ENCODE results near the gene PRX. TPM values are rescaled to one million over a fixed set of nuclear protein-coding genes. Genes with fewer than 3 reads are reported as not detected.
A peak's percentile ranks its signal among the peaks of the same experiment; 100 is the strongest.
"Not testable (repeated sequence)": the region's sequence is repeated elsewhere in the genome, so short reads cannot be mapped to it uniquely, and the experiment has no call there.

PRX gene
- polyA plus RNA-seq, 3 donors: 0.13 to 0.76 TPM; not detected in 1

DNA sequence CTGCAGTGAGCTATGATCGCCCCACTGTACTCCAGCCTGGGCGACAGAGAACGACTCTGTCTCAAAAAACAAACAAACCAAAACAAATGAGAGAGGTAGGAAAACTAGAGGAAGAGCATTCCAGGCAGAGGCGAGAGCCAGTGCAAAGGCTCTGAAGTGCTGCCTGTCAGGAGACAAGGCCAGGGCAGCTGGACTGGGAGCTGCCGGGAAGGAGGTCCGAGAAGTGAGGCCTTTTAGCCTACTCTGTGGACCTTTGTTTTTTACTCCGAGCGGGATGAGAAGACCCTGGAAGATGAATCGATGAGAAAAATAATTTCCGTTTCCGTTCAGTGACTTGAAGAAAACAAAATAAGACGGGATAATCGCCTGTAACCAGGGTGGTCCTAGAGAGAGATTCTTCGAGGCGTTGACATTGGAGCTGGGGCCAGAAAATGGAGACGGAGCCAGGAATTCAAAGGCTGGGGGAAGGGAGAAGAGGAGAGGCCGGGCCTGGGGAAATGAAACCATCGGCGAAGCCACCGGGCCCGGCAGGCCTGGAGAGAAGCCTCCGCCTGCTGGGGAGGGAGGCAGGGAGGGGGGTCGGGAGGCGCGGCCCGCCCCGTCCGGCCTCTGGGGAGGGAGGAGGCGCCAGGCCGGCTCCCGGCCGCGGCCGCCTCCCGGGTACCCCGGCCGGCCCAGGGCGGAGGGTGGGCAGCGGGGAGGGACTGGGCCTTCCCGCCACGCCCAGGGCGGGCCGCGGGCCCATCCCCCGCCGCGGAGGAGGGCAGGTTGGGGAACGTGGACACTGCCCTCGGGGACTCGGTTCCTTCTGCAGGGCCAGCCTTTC is 20.4 kb upstream of the PRX start:
- Histone ChIP-seq H3K4me1 (ENCODE audit: control insufficient read depth in 1 of 2, insufficient read depth in 2 of 2, low read length in 2 of 2) (peaks cover 42 to 43% of the 10 kb centered on the region in 2 donors), H4K20me1 (ENCODE audit: insufficient read depth, low read length) (no peaks in the 10 kb centered on the region), H3K9ac (ENCODE audit: insufficient read depth, low read length, poor library complexity, severe bottlenecking) (peak overlapping the region; percentile 75), H3K27ac (ENCODE audit: low read depth in 1 of 2, low read length in 2 of 2) (peak overlapping the region; percentile 86 to 91), H3K27me3 (ENCODE audit: control insufficient read depth in 2 of 2, insufficient read depth in 2 of 2, low read length in 2 of 2) (no peaks in the 10 kb centered on the region), H3K4me2 (replicated peaks; ENCODE audit: extremely low read depth, low read length, poor library complexity, severe bottlenecking) (peak overlapping the region; percentile 79), H2AFZ (ENCODE audit: insufficient read depth, low read depth, low read length, poor library complexity, severe bottlenecking) (peak overlapping the region; percentile 88), H3K36me3 (replicated peaks in 1 of 2; ENCODE audit: control insufficient read depth in 1 of 2, insufficient read depth in 2 of 2, low read length in 2 of 2) (no peaks in the 10 kb centered on the region), H3K4me3 (replicated peaks in 1 of 3; ENCODE audit: low read depth in 2 of 3, low read length in 3 of 3) (peak overlapping the region; percentile 33 to 80 (median 60)), H3K79me2 (ENCODE audit: insufficient read depth, low read length) (peaks cover 8% of the 10 kb centered on the region), H3K9me3 (replicated peaks in 1 of 2; ENCODE audit: control insufficient read depth in 1 of 2, insufficient read depth in 1 of 2, low read length in 2 of 2) (no peaks in the 10 kb centered on the region)
- under 1% methylated on average over 47 of the region's 50 CpGs for WGBS (ENCODE audit: insufficient coverage)
- TF ChIP-seq, protein P1, sequence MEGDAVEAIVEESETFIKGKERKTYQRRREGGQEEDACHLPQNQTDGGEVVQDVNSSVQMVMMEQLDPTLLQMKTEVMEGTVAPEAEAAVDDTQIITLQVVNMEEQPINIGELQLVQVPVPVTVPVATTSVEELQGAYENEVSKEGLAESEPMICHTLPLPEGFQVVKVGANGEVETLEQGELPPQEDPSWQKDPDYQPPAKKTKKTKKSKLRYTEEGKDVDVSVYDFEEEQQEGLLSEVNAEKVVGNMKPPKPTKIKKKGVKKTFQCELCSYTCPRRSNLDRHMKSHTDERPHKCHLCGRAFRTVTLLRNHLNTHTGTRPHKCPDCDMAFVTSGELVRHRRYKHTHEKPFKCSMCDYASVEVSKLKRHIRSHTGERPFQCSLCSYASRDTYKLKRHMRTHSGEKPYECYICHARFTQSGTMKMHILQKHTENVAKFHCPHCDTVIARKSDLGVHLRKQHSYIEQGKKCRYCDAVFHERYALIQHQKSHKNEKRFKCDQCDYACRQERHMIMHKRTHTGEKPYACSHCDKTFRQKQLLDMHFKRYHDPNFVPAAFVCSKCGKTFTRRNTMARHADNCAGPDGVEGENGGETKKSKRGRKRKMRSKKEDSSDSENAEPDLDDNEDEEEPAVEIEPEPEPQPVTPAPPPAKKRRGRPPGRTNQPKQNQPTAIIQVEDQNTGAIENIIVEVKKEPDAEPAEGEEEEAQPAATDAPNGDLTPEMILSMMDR (IDR thresholded peaks at IDR 0.05): no peak
- peaks cover 2 to 4% of the 10 kb centered on the region in 2 donors for H3K36me3 Mint-ChIP-seq
- peaks cover 0 to 2% (median 0%) of the 10 kb centered on the region in 7 donors for H3K9me3 Mint-ChIP-seq
- peaks cover 37% of the 10 kb centered on the region for H3K4me1 Mint-ChIP-seq
- peak overlapping the region; percentile 86 to 97 for H3K4me3 Mint-ChIP-seq
- intact Hi-C loops (cut with micrococcal nuclease): no loop called here
- H3K27me3 Mint-ChIP-seq (ENCODE audit: low read depth in 3 of 3): peaks cover 0 to 1% (median 0%) of the 10 kb centered on the region in 3 donors
- peak overlapping the region; percentile 98 to 100 (median 99) for H3K27ac Mint-ChIP-seq
- DNase-seq: peak; percentile 82 to 87 (median 87)

DNA sequence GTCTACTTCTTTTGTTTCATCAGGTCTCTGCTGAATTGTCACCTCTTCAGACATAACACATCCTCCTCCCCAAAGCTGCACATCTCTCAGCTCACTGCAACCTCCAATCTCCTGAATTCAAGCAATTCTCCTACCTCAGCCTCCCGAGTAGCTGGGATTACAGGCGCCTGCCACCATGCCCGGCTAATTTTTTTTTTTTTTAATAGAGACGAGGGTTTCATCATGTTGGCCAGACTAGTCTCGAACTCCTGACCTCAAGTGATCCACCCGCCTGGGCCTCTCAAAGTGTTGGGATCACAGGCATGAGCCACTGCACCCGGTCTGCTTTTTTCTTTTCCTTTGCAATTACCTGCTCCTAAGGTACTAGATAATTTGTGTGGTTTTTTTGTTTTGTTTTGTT is 19.6 kb upstream of the PRX start:
- Mint-ChIP-seq H3K27ac (peak overlapping the region; percentile 98 to 100 (median 99)), H3K4me1 (peaks cover 39% of the 10 kb centered on the region), H3K4me3 (peak overlapping the region; percentile 86 to 97)
- H2AFZ ChIP-seq (ENCODE audit: insufficient read depth, low read depth, low read length, poor library complexity, severe bottlenecking): peak overlapping the region; percentile 88
- H3K9ac ChIP-seq (ENCODE audit: insufficient read depth, low read length, poor library complexity, severe bottlenecking): peak overlapping the region; percentile 75
- H3K36me3 Mint-ChIP-seq; DNase-seq; H3K79me2 ChIP-seq (ENCODE audit: insufficient read depth, low read length); H3K27me3 Mint-ChIP-seq (ENCODE audit: low read depth in 3 of 3); H3K9me3 ChIP-seq (replicated peaks in 1 of 2; ENCODE audit: control insufficient read depth in 1 of 2, insufficient read depth in 1 of 2, low read length in 2 of 2); intact Hi-C loops (cut with micrococcal nuclease); H3K36me3 ChIP-seq (replicated peaks in 1 of 2; ENCODE audit: control insufficient read depth in 1 of 2, insufficient read depth in 2 of 2, low read length in 2 of 2); H3K9me3 Mint-ChIP-seq; H4K20me1 ChIP-seq (ENCODE audit: insufficient read depth, low read length); H3K27me3 ChIP-seq (ENCODE audit: control insufficient read depth in 2 of 2, insufficient read depth in 2 of 2, low read length in 2 of 2): not testable (repeated sequence)
- peak overlapping the region; percentile 79 for H3K4me2 ChIP-seq (replicated peaks; ENCODE audit: extremely low read depth, low read length, poor library complexity, severe bottlenecking)
- H3K4me3 ChIP-seq (replicated peaks in 1 of 3; ENCODE audit: low read depth in 2 of 3, low read length in 3 of 3): peak overlapping the region in 2 of 3 experiments; percentile 27 to 80
- 56% methylated on average over 3 of the region's 7 CpGs for WGBS (ENCODE audit: insufficient coverage)
- H3K27ac ChIP-seq (ENCODE audit: low read depth in 1 of 2, low read length in 2 of 2): peak overlapping the region; percentile 86 to 91
- peaks cover 42 to 43% of the 10 kb centered on the region in 2 donors for H3K4me1 ChIP-seq (ENCODE audit: control insufficient read depth in 1 of 2, insufficient read depth in 2 of 2, low read length in 2 of 2)
